ENCODE results near the gene DIP2B.

- TF ChIP-seq POLR2AphosphoS5 (IDR thresholded peaks at IDR 0.05) (no peak), CTCF (IDR thresholded peaks at IDR 0.05; ENCODE audit: poor library complexity, severe bottlenecking) (no peak), EZH2 (IDR thresholded peaks at IDR 0.05; ENCODE audit: borderline replicate concordance, insufficient read depth, low read length, poor library complexity, severe bottlenecking) (no peak)
Observed at GRCh38 chr12:50728417-50728816, 223.6 kb downstream of the DIP2B start.

Measured in neural cell (in vitro differentiated cells).